ENCODE measurements around the gene PRIMA1.

DNA sequence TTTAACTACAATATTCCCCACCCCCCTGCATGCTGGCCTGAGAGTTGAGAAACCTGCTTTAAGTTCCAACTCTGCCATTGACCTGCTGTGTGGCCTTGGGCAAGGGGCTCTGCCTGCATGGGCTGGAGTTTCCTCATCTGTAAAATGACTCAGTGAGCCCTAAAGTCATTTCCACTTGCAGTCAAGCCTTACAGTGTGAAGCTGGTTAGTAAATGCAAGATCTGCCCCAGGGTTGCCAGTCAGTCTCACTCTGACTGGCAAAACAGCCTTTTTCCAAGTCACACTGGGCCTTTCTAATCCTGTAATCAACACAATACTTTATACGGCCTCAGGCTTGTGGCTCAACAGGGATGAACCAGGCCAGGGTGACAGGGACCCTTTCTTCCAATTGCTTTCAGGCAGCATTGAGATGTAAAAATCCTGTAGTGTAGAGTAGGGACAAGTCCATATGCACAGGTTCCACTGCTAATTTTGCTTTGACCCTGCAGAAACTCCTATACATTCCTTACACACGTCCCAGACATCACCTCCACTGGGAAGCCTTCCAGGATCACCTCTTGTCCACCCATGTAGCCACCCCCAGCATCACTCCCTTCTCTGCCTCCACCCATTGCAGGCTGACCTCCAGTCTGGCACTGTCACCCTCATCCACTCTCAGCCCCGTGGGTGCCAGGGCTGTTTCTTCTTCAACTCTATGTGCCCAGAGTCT, 42.6 kb upstream of the PRIMA1 start:
- TF ChIP-seq MIER1 (IDR thresholded peaks at IDR 0.05; ENCODE audit: low read depth) (no peak), POLR2A (conservative IDR thresholded peaks at IDR 0.05) (no peak), EZH2 (IDR thresholded peaks at IDR 0.05; ENCODE audit: borderline replicate concordance, low read depth, low read length) (no peak), EP300 (IDR thresholded peaks at IDR 0.05; ENCODE audit: low read length) (no peak), NBN (IDR thresholded peaks at IDR 0.05; ENCODE audit: low read depth) (no peak), ZNF384 (IDR thresholded peaks at IDR 0.05; ENCODE audit: low read depth, low read length) (no peak), CTCF (IDR thresholded peaks at IDR 0.05 in 2 of 3, conservative IDR thresholded peaks at IDR 0.05 in 1 of 3; ENCODE audit: insufficient read depth in 2 of 3, low read depth in 1 of 3, low read length in 3 of 3) (no peak), TGIF2 (CRISPR knock-in tag; IDR thresholded peaks at IDR 0.05) (no peak), MYC (IDR thresholded peaks at IDR 0.05; ENCODE audit: low read depth, low read length) (no peak), MYC (CRISPR knock-in tag; IDR thresholded peaks at IDR 0.05; ENCODE audit: borderline replicate concordance, low read depth) (no peak), RUNX1 (IDR thresholded peaks at IDR 0.05; ENCODE audit: low read depth) (no peak), SMC3 (conservative IDR thresholded peaks at IDR 0.05; ENCODE audit: insufficient read depth, low read depth, low read length) (no peak)
- TF ChIP-seq, protein P1, sequence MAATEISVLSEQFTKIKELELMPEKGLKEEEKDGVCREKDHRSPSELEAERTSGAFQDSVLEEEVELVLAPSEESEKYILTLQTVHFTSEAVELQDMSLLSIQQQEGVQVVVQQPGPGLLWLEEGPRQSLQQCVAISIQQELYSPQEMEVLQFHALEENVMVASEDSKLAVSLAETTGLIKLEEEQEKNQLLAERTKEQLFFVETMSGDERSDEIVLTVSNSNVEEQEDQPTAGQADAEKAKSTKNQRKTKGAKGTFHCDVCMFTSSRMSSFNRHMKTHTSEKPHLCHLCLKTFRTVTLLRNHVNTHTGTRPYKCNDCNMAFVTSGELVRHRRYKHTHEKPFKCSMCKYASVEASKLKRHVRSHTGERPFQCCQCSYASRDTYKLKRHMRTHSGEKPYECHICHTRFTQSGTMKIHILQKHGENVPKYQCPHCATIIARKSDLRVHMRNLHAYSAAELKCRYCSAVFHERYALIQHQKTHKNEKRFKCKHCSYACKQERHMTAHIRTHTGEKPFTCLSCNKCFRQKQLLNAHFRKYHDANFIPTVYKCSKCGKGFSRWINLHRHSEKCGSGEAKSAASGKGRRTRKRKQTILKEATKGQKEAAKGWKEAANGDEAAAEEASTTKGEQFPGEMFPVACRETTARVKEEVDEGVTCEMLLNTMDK (IDR thresholded peaks at IDR 0.05; ENCODE audit: borderline replicate concordance, insufficient read depth, low read depth, low read length, poor library complexity, severe bottlenecking), result no peak
